Uterus (tissue), 2 donors: Measurements from ENCODE around the gene LATS1.

Experiments
- POLR2A ChIP-seq, 2 donors: fragments of 450-650 bp; IDR thresholded peaks; one replicate each; pipeline ENCODE4 v1.6.1; 2016; ENCODE audit warnings: antibody characterized with exemption in 2 of 2, mild to moderate bottlenecking in 1 of 2, moderate library complexity in 1 of 2
- TF ChIP-seq, protein P1 (sequence below), 4 experiments: fragments of 200-600 bp in 2 of 4; fragments of 450-650 bp in 2 of 4; sonication (generic) in 2 of 4; IDR thresholded peaks; one replicate each; pipeline ENCODE4 v1.5.1; 2016 to 2019; ENCODE audit warnings: antibody characterized with exemption in 4 of 4, mild to moderate bottlenecking in 2 of 4, moderate library complexity in 1 of 4

DNA sequence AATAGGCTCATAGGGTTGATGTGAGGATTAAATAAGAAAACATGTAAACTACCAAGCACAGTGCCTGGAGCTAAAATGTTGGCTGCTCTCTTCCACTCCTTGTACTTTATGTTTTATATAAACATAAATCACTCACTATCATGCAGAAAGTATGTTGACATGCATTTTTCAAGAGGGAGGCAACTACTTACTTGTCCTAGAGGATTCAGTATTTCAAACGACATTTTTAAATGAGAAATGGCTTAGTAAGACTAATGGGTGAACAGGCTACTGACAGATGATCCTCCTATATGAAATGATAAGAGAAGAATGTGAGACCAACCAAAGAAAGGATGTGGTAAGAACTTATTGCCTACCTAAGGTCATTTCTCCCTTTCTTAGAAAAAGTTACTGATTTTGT lies 21.0 kb downstream of the LATS1 start:
- TF ChIP-seq, protein P1, sequence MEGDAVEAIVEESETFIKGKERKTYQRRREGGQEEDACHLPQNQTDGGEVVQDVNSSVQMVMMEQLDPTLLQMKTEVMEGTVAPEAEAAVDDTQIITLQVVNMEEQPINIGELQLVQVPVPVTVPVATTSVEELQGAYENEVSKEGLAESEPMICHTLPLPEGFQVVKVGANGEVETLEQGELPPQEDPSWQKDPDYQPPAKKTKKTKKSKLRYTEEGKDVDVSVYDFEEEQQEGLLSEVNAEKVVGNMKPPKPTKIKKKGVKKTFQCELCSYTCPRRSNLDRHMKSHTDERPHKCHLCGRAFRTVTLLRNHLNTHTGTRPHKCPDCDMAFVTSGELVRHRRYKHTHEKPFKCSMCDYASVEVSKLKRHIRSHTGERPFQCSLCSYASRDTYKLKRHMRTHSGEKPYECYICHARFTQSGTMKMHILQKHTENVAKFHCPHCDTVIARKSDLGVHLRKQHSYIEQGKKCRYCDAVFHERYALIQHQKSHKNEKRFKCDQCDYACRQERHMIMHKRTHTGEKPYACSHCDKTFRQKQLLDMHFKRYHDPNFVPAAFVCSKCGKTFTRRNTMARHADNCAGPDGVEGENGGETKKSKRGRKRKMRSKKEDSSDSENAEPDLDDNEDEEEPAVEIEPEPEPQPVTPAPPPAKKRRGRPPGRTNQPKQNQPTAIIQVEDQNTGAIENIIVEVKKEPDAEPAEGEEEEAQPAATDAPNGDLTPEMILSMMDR (IDR thresholded peaks at IDR 0.05) = no peak
- no peak for TF ChIP-seq POLR2A (IDR thresholded peaks at IDR 0.05)
